Measurements from ENCODE around the gene MAP2K7. TPM values are rescaled to one million over a fixed set of nuclear protein-coding genes. Genes with fewer than 3 reads are reported as not detected.

Gene MAP2K7
- total and polyA plus RNA-seq, 2 of the 4 experiments (the other 2 are of a cell fraction): 4.1 to 15.6 TPM

GRCh38 chr19:7919610-7920518 is 16.2 kb downstream of the MAP2K7 start, which contains the start of gene SNAPC2 (continued):
- TF ChIP-seq SMC3 (IDR thresholded peaks at IDR 0.05; ENCODE audit: low read depth, low read length) (no peak; the same call in 1 of the 2 replicates), RAD21 (IDR thresholded peaks at IDR 0.05; ENCODE audit: low read length) (no peak)
